ENCODE measurements around the gene ZNF414.

GRCh38 chr19:8513036-8513686 lies 806 bp downstream of the ZNF414 start:
- TF ChIP-seq CTCF (IDR thresholded peaks at IDR 0.05) (no peak), POLR2A (IDR thresholded peaks at IDR 0.05) (no peak)
